Measurements from ENCODE around the gene LYSMD1.

DNA sequence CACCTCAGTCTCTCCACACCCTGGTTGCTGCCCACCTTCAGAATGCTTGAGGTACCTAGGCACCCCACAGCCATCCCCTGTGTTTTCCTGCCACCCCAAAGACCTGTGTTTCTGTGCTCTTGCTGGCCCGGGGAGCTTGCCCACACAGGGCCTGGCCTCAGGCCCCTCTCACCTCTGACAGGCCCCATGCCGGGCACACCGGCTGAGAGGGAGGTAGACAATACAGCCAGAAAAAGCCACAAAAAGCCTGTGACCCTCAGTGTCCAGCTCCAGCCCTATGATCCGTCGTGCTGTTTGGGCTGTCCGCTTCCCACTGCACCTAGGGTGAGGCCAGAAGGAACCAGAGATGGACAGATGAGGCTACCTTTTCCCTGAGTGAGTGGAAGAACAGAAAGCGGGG lies 30.7 kb downstream of the LYSMD1 start:
- no peak for TF ChIP-seq CTCF (IDR thresholded peaks at IDR 0.05; ENCODE audit: poor library complexity)
- no peak for TF ChIP-seq EZH2 (IDR thresholded peaks at IDR 0.05; ENCODE audit: borderline replicate concordance)
- TF ChIP-seq EZH2phosphoT487 (IDR thresholded peaks at IDR 0.05; ENCODE audit: low read depth, severe bottlenecking, unreplicated experiment) = no peak

Measured in hepatocyte (in vitro differentiated cells).